GM23248 (cell line): Measurements from ENCODE around the gene NINJ1. TPM values are rescaled to one million over a fixed set of nuclear protein-coding genes. Genes with fewer than 3 reads are reported as not detected.
"Not testable (repeated sequence)": the region's sequence is repeated elsewhere in the genome, so short reads cannot be mapped to it uniquely, and the experiment has no call there.

Experiments used
- DNase-seq: peaks from one replicate; pipeline ENCODE4 v3.0.0-alpha.2; 2015
- H2AFZ ChIP-seq: fragments of 200-600 bp; sonication (generic); 2 replicates; pipeline ENCODE4 v1.6.1; 2016; ENCODE audit warnings: antibody characterized with exemption
- H3F3A ChIP-seq: fragments of 200-600 bp; sonication (generic); 2 replicates; pipeline ENCODE4 v1.6.1; 2016; ENCODE audit warnings: mild to moderate bottlenecking, antibody characterized with exemption, mixed run types; ENCODE audit not compliant: insufficient read depth
- H3K27ac ChIP-seq: fragments of 200-600 bp; sonication (generic); 2 replicates; pipeline ENCODE4 v1.5.1; 2016; ENCODE audit warnings: mild to moderate bottlenecking
- H3K27me3 ChIP-seq: fragments of 200-600 bp; sonication (generic); replicated peaks from 2 replicates; pipeline ENCODE4 v1.6.1; 2016; ENCODE audit warnings: mild to moderate bottlenecking; ENCODE audit not compliant: insufficient read depth
- H3K36me3 ChIP-seq: fragments of 200-600 bp; sonication (generic); 2 replicates; pipeline ENCODE4 v1.6.1; 2016; ENCODE audit warnings: low read depth, mild to moderate bottlenecking
- H3K4me1 ChIP-seq: fragments of 200-600 bp; sonication (generic); 2 replicates; pipeline ENCODE4 v1.6.1; 2016; ENCODE audit warnings: mild to moderate bottlenecking; ENCODE audit not compliant: insufficient read depth
- H3K4me2 ChIP-seq: fragments of 200-600 bp; sonication (generic); one replicate; pipeline ENCODE4 v1.6.1; 2016; ENCODE audit warnings: mild to moderate bottlenecking; ENCODE audit not compliant: unreplicated experiment
- H3K4me3 ChIP-seq: fragments of 200-600 bp; sonication (generic); 2 replicates; pipeline ENCODE4 v1.5.1; 2016; ENCODE audit warnings: mild to moderate bottlenecking
- H3K79me2 ChIP-seq: fragments of 200-600 bp; sonication (generic); 2 replicates; pipeline ENCODE4 v1.6.1; 2016; ENCODE audit warnings: mild to moderate bottlenecking; ENCODE audit not compliant: insufficient read depth
- H3K9ac ChIP-seq: fragments of 200-600 bp; sonication (generic); 2 replicates; pipeline ENCODE4 v1.6.1; 2016; ENCODE audit warnings: mild to moderate bottlenecking
- H3K9me2 ChIP-seq: fragments of 200-600 bp; sonication (generic); 2 replicates; pipeline ENCODE4 v1.6.1; 2016; ENCODE audit warnings: mixed run types, mild to moderate bottlenecking, moderate library complexity; ENCODE audit not compliant: insufficient read depth
- H3K9me3 ChIP-seq: fragments of 200-600 bp; sonication (generic); one replicate; pipeline ENCODE4 v1.6.1; 2017; ENCODE audit warnings: low read depth
- H4K20me1 ChIP-seq: fragments of 200-600 bp; sonication (generic); 2 replicates; pipeline ENCODE4 v1.6.0; 2016; ENCODE audit not compliant: insufficient read depth
- EZH2 ChIP-seq: fragments of 200-600 bp; sonication (generic); IDR thresholded peaks from 2 replicates; pipeline ENCODE4 v1.6.1; 2018; ENCODE audit warnings: antibody characterized with exemption, mild to moderate bottlenecking; ENCODE audit not compliant: insufficient read depth, poor library complexity, severe bottlenecking
- EZH2phosphoT487 ChIP-seq: fragments of 200-600 bp; sonication (generic); IDR thresholded peaks from 2 replicates; pipeline ENCODE4 v1.6.1; 2018; ENCODE audit warnings: antibody characterized with exemption, moderate library complexity, mild to moderate bottlenecking, low read depth; ENCODE audit not compliant: insufficient read depth
- WGBS, 2 experiments: methylation state at CpG; one replicate each; pipeline ENCODE4 v1.1.6; 2015 to 2017; ENCODE audit warnings: low lambda C conversion rate in 2 of 2, low coverage in 1 of 2; ENCODE audit errors: missing lambda C conversion rate in 2 of 2; 5-methylcytosine and 5-hydroxymethylcytosine counted together
- in situ Hi-C: fragments of 300-500 bp; cut with MboI; formaldehyde crosslinking; loops from 2 replicates; pipeline ENCODE4 v1.15.0; 2020
- polyA plus RNA-seq: library from polyadenylated mRNA; unstranded; fragments of >200 nt; fragmentation: Nextera tagmentation; extraction: Ambion mirVana; gene quantifications from 2 replicates; pipeline ENCODE4 v1.2.1, GENCODE V29; 2016
- total RNA-seq: library from RNA; depleted of rRNA; stranded (reverse); fragments of >200 nt; shearing (Covaris generic); gene quantifications from 2 replicates; pipeline ENCODE4 v1.2.3, GENCODE V29; 2014

The NINJ1 gene
- total and polyA plus RNA-seq, 2 experiments from 2014 or later = 24.9 to 44.2 TPM

GRCh38 chr9:93107825-93108161 lies 26.3 kb downstream of the NINJ1 start:
- no peaks in the 10 kb centered on the region for H3F3A ChIP-seq
- no peak for TF ChIP-seq EZH2phosphoT487
- TF ChIP-seq EZH2 = no peak
- H3K27ac ChIP-seq = no peak overlapping the region
- no peak overlapping the region for H2AFZ ChIP-seq
- no peak overlapping the region for H3K4me3 ChIP-seq
- H3K9ac ChIP-seq = no peak overlapping the region
- H3K4me2 ChIP-seq = no peak overlapping the region
- in situ Hi-C loops = no loop called here
- H3K9me2 ChIP-seq = no peaks in the 10 kb centered on the region
- peaks cover 62% of the 10 kb centered on the region for H3K79me2 ChIP-seq
- H4K20me1 ChIP-seq = no peaks in the 10 kb centered on the region; the same call in 1 of the 2 replicates
- no peaks in the 10 kb centered on the region for H3K9me3 ChIP-seq
- H3K27me3 ChIP-seq = no peaks in the 10 kb centered on the region
- DNase-seq = no peak
- H3K4me1 ChIP-seq = no peaks in the 10 kb centered on the region
- 88 to 94% methylated on average over 6 of the region's 6 CpGs for WGBS, 2 experiments
- H3K36me3 ChIP-seq = no peaks in the 10 kb centered on the region; the same call in 1 of the 2 replicates

GRCh38 chr9:93107151-93107824 lies 26.8 kb downstream of the NINJ1 start:
- Histone ChIP-seq H4K20me1 (no peaks in the 10 kb centered on the region; the same call in 1 of the 2 replicates), H3F3A (no peaks in the 10 kb centered on the region), H3K9me2 (no peaks in the 10 kb centered on the region), H3K9me3 (no peaks in the 10 kb centered on the region), H3K79me2 (peaks cover 67% of the 10 kb centered on the region), H2AFZ (no peak overlapping the region), H3K4me3 (no peak overlapping the region), H3K4me2 (no peak overlapping the region), H3K27me3 (no peaks in the 10 kb centered on the region), H3K4me1 (no peaks in the 10 kb centered on the region), H3K27ac (no peak overlapping the region), H3K36me3 (no peaks in the 10 kb centered on the region; the same call in 1 of the 2 replicates), H3K9ac (no peak overlapping the region)
- TF ChIP-seq EZH2phosphoT487 = no peak
- no peak for TF ChIP-seq EZH2
- in situ Hi-C loops = no loop called here
- WGBS, 2 experiments = 90 to 91% methylated on average over 14 of the region's 14 CpGs
- no peak for DNase-seq

DNA sequence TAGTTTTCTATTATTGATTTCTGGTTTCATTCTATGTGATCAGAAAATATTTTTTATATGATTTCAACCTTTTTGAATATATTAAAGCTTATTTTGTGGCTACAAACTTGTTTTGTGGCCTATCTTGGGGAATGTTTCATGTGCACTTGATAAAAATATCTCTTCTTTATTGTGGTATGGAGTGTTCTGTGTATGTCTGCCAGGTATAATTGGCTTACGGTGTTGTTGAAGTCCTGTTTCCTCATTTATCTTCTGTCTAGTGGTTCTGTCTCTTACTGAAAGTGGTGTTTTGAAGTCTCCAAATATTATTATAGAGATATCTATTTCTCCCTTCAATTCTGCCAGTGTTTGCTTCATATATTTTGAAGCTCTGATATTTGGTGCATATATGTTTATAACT lies 28.4 kb downstream of the NINJ1 start:
- H4K20me1 ChIP-seq = no peaks in the 10 kb centered on the region; the same call in 1 of the 2 replicates
- in situ Hi-C loops = no loop called here
- H3K4me3 ChIP-seq = no peak overlapping the region
- 0 out of 2 replicates have a peak, but pooled peaks cover 2% of the 10 kb centered on the region for H3F3A ChIP-seq
- no peak for TF ChIP-seq EZH2
- no peak for TF ChIP-seq EZH2phosphoT487
- no peak overlapping the region for H3K27ac ChIP-seq
- H3K9ac ChIP-seq = no peak overlapping the region
- no peaks in the 10 kb centered on the region for H3K9me2 ChIP-seq
- no peaks in the 10 kb centered on the region; the same call in 1 of the 2 replicates for H3K36me3 ChIP-seq
- 100% methylated on average over 1 of the region's 1 CpG for WGBS, 2 experiments
- no peak for DNase-seq
- no peaks in the 10 kb centered on the region for H3K27me3 ChIP-seq
- no peak overlapping the region for H2AFZ ChIP-seq
- H3K4me2 ChIP-seq = no peak overlapping the region
- H3K9me3 ChIP-seq = no peaks in the 10 kb centered on the region
- peaks cover 83% of the 10 kb centered on the region for H3K79me2 ChIP-seq
- no peaks in the 10 kb centered on the region for H3K4me1 ChIP-seq

DNA sequence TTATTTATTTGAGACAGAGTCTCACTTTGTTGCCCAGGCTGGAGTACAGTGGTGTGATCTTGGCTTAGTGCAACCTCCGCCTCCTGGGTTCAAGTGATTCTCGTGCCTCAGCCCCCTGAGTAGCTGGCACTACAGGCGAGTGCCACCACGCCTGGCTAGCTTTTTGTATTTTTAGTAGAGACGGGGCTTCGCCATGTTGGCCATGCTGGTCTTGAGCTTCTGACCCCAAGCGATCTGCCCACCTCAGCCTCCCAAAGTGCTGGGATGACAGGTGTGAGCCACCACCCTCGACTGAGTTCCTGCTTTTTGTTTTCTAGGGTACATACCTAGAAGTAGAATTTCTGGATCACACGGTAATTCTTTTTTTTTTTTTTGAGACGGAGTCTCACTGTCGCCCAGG lies 33.0 kb downstream of the NINJ1 start:
- H3K4me2 ChIP-seq, H3K9me2 ChIP-seq, in situ Hi-C loops, DNase-seq, H3K27ac ChIP-seq, H3K27me3 ChIP-seq, H3K4me3 ChIP-seq, H2AFZ ChIP-seq, H3K9ac ChIP-seq, H4K20me1 ChIP-seq, H3K36me3 ChIP-seq, H3K9me3 ChIP-seq: not testable (repeated sequence)
- Histone ChIP-seq H3K79me2 (peaks cover 92% of the 10 kb centered on the region), H3F3A (peaks cover 30% of the 10 kb centered on the region), H3K4me1 (peaks cover 14% of the 10 kb centered on the region)
- WGBS, 2 experiments = 98% methylated on average over 11 of the region's 11 CpGs

DNA sequence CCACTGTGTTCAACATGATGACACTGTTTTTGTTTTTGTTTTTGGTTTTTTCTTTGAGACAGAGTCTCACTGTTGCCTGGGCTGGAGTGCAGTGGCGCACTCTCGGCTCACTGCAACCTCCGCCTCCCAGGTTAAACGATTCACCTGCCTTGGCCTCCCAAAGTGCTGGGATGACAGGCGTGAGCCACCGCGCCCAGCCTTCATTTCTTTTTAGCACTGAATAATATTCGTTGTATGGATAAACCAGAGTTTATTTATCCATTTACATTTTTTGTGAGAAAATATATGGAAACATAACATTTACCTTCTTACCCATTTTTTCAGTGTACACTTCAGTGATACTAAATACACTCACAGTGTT lies 33.8 kb downstream of the NINJ1 start:
- TF ChIP-seq EZH2phosphoT487 (no peak), EZH2 (no peak)
- in situ Hi-C loops = no loop called here
- H4K20me1 ChIP-seq = no peaks in the 10 kb centered on the region

More for the DNA sequence above, 33.8 kb downstream of the NINJ1 start:
- H2AFZ ChIP-seq = no peak overlapping the region
- H3K9ac ChIP-seq = no peak overlapping the region
- no peak for DNase-seq
- no peak overlapping the region for H3K27ac ChIP-seq
- H3F3A ChIP-seq = peaks cover 30% of the 10 kb centered on the region
- no peaks in the 10 kb centered on the region; the same call in 1 of the 2 replicates for H3K36me3 ChIP-seq
- no peak overlapping the region for H3K4me3 ChIP-seq
- H3K79me2 ChIP-seq = peaks cover 84% of the 10 kb centered on the region
- H3K27me3 ChIP-seq = no peaks in the 10 kb centered on the region
- H3K4me2 ChIP-seq = no peak overlapping the region
- H3K9me2 ChIP-seq = no peaks in the 10 kb centered on the region
- H3K4me1 ChIP-seq = peaks cover 14% of the 10 kb centered on the region
- WGBS, 2 experiments = 96 to 97% methylated on average over 8 of the region's 8 CpGs
- no peaks in the 10 kb centered on the region for H3K9me3 ChIP-seq
